Lower leg skin (tissue), 3 donors: Measurements from ENCODE around the gene DAAM2.

ENCODE experiments used
- POLR2A ChIP-seq, 2 donors: fragments of 450-650 bp; IDR thresholded peaks; one replicate each; pipeline ENCODE4 v1.6.1; 2016 to 2017; ENCODE audit warnings: antibody characterized with exemption in 2 of 2, mild to moderate bottlenecking in 1 of 2, moderate library complexity in 1 of 2
- TF ChIP-seq, protein P1 (sequence below), 3 donors: fragments of 450-650 bp; IDR thresholded peaks; one replicate each; pipeline ENCODE4 v1.5.1; 2016; ENCODE audit warnings: antibody characterized with exemption in 3 of 3, mild to moderate bottlenecking in 3 of 3, moderate library complexity in 2 of 3

DNA sequence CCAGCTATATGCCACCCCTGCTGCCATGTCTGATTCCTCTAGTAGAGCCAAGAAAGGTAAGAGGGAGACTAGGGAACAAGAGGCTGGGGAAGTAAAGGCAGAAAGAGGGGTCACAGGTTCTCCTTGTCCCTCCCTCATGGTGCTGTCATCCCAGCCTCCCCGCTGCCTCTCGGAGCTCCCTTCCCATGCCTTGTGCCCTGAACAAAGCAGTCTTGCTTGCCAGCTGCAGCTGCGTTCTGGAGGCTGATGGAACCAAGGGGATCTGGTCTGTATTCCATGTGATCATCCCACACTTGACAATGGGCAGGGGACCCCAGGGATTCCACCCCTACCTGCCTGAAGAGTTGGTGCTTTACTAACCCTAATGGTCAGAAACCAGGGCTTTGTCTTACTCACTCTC is 61.4 kb downstream of the DAAM2 start:
- TF ChIP-seq, protein P1, sequence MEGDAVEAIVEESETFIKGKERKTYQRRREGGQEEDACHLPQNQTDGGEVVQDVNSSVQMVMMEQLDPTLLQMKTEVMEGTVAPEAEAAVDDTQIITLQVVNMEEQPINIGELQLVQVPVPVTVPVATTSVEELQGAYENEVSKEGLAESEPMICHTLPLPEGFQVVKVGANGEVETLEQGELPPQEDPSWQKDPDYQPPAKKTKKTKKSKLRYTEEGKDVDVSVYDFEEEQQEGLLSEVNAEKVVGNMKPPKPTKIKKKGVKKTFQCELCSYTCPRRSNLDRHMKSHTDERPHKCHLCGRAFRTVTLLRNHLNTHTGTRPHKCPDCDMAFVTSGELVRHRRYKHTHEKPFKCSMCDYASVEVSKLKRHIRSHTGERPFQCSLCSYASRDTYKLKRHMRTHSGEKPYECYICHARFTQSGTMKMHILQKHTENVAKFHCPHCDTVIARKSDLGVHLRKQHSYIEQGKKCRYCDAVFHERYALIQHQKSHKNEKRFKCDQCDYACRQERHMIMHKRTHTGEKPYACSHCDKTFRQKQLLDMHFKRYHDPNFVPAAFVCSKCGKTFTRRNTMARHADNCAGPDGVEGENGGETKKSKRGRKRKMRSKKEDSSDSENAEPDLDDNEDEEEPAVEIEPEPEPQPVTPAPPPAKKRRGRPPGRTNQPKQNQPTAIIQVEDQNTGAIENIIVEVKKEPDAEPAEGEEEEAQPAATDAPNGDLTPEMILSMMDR (IDR thresholded peaks at IDR 0.05) = no peak
- TF ChIP-seq POLR2A (IDR thresholded peaks at IDR 0.05) = no peak
